DMS153 treated with DMSO at 0.1 percent for 48 hours (cell line): ENCODE results near the gene EWSR1.
A peak's percentile ranks its signal among the peaks of the same experiment; 100 is the strongest.
"Not testable (repeated sequence)": the region's sequence is repeated elsewhere in the genome, so short reads cannot be mapped to it uniquely, and the experiment has no call there.

Source experiments
- DNase-seq: peaks from one replicate; lab custom pipeline; 2025; ENCODE audit not compliant: unreplicated experiment; lab: John Stamatoyannopoulos, UW

Gene EWSR1

DNA sequence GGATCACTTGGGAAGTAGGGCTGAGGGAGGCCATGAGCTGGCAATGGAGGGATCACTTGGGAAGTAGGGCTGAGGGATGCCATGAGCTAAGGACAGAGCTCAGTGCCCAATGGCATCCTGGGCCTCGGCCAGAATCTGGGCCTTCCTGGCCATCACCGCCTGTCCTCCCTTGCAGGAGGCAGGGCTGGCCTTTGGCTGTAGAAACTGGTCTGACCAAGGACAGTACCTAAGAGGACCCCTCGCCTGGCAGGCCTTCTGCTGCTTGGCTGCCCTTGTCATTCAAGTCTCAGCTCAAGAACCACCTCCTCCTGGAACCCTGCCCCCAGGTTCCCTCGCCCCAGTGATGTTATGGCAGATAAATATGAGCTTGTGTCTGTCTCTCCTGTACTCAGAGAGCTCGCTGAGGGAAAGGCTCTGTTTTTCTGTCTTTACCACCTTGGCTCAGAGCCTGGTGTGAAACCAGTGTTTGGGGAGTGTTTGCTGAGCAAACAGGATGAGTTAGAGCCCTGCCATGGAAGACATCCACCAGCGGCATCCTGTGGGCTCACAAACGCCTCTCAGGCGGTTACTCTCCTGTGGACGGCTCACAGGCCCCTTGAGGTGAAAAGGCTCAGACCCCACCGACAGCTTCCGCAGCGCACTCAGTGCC lies 66.8 kb downstream of the EWSR1 start:
- DNase-seq, result no peak

DNA sequence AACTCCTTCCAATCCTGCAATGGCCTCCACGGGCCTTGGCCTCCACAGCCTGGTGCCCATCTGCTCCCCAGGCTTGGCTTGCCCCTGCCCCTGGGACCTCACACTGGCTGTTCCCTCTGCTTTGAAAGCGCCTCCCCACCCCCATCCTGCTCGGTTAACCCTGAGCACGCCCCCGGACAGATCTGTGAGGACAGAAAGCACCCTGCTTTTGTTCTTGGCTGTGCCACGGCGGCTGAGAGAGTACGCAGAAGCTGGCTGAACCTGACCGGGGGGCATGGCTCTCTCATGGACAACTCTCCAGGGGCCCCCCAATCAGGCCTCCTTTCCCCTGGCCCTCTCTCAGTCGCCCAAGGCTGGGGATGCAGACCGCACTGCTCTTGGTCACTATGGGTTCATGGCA lies 67.6 kb downstream of the EWSR1 start:
- DNase-seq, result no peak

GRCh38 chr22:29336751-29337490 lies 68.9 kb downstream of the EWSR1 start:
- DNase-seq, result no peak

DNA sequence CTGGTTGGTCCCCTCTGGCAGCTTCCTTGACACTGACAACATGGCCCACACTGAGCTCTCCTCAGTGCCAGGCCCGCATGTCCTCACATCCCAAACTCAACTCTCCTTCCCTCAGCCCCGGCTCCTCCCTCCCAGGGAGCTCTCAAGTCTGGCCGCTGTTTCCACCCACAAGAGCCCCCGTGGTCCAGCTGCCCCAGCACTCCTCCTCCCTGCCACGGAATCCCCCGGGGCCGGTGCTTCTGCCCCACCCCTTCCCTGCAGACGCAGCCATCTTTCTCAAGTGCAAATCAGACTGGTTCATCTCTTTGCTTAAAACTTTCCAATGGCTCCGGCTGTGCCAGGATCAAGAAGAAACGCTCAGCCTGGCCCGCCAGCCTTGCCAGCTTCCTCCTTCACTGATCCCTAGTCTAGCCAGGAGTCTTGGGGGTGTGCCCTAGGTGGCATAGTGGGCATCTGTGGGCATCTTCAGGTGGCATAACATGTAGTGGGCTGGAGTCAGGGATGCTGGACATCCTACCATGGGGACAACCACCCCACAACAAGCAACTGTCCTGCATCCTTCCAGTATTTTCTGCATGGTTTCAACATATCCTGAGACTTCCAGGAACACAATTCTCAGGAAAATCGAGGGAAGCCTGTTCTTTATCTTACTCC lies 69.7 kb downstream of the EWSR1 start:
- DNase-seq, result no peak

DNA sequence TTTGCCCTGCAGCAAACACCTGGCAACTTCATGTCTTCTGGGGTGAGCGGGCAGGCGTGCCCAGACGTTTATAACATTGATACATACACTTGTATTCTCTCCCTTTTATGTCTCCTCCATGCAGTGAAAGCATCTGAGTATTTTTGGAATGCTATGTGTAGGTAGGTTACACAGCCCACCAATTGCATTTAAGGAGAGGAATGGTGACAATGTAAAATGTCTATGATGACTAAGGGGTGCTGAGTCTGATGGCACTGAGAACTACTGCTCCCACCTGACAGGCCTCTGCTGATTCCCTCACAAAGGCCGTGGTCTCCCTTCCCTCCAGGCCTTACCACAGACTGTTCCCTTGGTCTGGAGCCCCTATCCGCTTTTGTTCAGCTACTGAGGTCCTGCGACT lies 70.3 kb downstream of the EWSR1 start:
- no peak for DNase-seq

DNA sequence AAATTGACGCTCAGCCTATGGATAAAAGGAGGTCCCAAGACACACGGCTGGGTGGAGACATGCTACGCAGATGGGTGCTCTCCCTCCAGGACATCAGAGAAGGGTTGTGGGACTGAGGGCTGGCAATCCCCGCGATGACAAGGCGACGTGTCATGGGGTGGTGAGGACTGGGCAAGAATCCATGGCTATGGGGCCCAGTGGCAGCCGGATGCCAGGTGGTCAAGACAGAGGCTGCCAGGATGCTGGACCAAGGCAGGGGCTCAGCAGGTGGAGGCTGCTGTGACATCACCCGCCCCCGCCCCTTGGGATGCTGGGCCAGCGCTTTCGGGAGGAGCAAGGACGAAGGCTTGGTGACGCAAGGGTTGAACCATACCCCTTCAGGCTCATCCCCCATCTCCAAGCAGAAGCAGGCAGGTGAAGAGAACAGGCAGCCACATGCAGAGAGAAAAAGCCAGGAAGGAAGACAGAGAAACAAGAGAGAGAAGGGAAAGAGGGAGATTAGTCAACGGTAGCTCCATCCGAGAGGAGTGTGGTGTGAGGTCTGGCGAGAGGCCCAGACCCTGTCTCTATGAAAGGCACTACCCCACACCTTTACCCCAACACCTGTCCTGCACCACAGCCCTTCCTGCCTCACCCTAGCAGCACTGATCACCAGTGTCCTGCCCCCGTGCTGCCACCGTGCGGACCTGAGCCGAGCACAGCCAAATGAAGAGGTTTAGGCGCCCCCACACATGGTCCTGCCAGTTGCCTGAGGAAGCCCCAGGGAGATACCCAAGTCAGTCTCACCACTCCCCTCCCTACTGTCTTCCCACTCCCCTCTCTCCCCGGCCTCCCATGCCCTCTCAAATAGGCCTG lies 71.5 kb downstream of the EWSR1 start:
- no peak for DNase-seq

- DNase-seq, result no peak
Measured at GRCh38 chr22:29340566-29340965, 72.5 kb downstream of the EWSR1 start.

- no peak for DNase-seq
Measured at GRCh38 chr22:29341056-29341848, 73.2 kb downstream of the EWSR1 start.

- no peak for DNase-seq
Measured at GRCh38 chr22:29341849-29342127, 73.7 kb downstream of the EWSR1 start.

DNA sequence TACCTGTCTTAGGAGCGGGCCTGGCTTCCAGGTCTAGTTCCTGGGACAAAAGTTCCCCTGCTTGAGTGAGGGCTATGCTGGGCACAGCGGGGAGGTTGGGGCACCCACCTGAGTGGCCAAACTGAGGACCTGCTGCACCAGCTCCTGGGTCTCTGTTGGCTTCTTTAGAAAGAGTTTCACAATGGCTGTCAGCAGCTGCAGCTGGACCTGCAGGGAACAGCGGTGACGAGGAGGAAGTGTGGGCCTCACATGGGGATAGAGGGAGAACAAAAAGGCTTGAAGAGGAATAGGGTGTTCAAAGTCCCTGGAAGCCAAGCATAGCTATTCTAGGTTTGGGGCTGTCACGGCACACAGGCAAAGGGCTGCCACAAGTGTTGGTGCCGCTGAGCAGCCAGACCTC lies 74.1 kb downstream of the EWSR1 start:
- no peak for DNase-seq

- DNase-seq, result no peak
Measured at GRCh38 chr22:29342577-29343312, 74.7 kb downstream of the EWSR1 start.

DNA sequence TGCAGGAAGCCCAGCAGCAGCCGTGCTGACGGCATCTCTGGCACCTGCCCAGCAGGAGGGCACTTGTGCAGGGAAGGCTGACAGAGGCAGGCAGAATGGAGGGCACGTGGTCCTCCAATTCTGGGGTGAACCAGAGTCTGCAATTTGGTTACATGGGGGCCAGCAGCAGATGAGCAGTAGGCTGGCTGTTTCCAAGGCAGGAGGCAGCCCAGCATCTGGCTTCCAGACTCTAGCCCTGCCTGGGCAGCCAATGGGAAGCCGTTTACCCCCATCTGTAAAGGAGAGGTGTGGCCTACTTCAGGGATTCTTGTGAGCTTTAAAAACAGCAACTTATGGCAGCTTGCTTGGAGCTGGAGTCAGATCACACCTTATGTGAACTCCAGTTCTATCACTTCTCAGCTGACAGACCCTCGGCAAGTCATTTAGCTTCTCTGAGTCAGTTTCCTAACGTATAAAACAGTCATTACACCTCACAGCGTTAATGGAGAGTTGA lies 75.3 kb downstream of the EWSR1 start:
- DNase-seq, result peak; percentile 5

GRCh38 chr22:29344137-29344536 lies 76.1 kb downstream of the EWSR1 start:
- peak; percentile 84 for DNase-seq

DNA sequence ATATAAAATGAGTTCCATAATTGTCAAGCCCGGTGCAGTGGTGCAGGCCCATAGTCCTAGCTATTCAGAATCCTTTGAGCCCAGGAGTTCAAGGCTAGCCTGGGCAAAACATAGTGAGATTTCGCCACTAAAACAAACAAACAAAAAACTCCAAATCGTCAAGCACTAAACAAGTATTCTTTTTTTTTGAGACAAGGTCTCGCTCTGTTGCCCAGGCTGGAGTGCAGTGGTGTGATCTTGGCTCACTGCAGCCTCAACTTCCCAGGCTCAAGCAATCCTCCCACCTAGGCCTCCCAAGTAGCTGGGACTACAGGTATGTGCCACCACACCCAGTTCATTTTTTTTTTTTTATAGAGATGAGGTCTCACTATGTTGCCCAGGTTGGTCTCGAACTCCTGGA lies 76.8 kb downstream of the EWSR1 start:
- not testable (repeated sequence) for DNase-seq

DNA sequence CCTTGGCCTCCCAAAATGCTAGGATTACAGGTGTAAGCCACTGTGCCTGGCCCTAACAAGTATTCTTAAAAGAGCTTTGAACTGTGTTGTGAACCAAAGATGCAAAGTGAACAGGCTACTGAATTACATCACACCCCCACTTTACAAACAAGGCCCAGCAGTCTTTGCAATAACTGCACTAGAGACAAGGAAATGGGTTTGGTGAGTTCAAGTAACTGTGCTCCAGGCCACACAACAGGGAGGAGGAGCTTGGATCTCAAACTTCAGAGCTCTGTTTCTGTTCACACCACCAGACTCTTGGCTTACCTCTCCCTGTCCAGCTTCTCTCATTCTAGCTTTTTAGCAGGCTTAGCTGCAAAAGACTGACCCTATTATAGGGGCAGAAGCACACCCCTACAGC lies 77.9 kb downstream of the EWSR1 start:
- DNase-seq, result no peak

DNA sequence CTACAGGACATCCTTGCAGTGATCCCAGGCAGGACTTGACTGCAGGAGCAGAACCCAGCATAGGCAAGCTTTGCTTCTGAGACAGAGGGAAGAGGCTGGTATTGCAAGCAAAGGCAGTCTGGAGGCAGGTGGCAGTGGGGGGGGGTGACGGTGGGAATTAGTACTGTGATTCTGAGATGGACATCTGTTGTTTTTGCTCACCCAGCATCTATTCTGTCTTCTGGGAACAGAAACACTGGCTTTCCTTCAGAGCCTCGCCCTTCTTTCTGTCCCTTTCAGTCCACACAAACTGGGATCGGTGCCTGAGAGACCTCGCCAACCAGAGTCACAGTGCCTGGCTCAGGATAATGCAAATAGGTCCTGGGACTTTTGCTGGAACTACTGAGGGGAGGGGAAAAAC lies 78.6 kb downstream of the EWSR1 start:
- no peak for DNase-seq

GRCh38 chr22:29348041-29348440 lies 80.0 kb downstream of the EWSR1 start:
- no peak for DNase-seq

DNA sequence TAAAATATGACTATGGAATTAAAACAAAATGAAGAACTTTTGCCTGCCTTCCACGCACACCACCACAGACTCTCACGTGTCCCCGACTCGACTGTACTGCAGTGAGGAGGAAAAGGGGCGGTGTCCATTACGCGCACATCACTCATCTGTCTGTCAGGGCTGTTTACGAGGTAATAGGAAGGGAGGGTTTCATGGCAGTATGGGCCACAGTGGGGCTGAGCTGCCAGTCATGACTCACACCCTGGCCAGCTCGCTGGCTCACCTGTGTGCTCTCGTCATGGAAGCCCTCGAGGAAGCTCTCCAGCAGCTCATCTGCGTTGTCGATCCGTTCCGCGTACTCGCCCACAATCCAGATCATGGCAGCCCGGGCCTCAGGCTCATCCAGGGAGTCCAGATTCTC lies 80.9 kb downstream of the EWSR1 start:
- DNase-seq, result peak; percentile 31
